ENCODE results near the gene PLPP3.

Gene PLPP3

GRCh38 chr1:56517404-56518130, 61.8 kb downstream of the PLPP3 start:
- DNase-seq: no peak

GRCh38 chr1:56516539-56517252, 62.7 kb downstream of the PLPP3 start:
- DNase-seq: no peak

GRCh38 chr1:56515898-56516538, 63.3 kb downstream of the PLPP3 start:
- DNase-seq: no peak

- DNase-seq: no peak
Measured at GRCh38 chr1:56512724-56513494, 66.5 kb downstream of the PLPP3 start.

- no peak for DNase-seq
Measured at GRCh38 chr1:56511766-56512165, 67.6 kb downstream of the PLPP3 start.

GRCh38 chr1:56511364-56511763, 68.0 kb downstream of the PLPP3 start:
- DNase-seq: no peak

GRCh38 chr1:56510642-56511021, 68.7 kb downstream of the PLPP3 start:
- DNase-seq: no peak

- no peak for DNase-seq
Measured at GRCh38 chr1:56509713-56510641, 69.4 kb downstream of the PLPP3 start.

GRCh38 chr1:56508523-56508983, 70.8 kb downstream of the PLPP3 start:
- DNase-seq: no peak

GRCh38 chr1:56507925-56508522, 71.3 kb downstream of the PLPP3 start:
- DNase-seq: no peak

GRCh38 chr1:56506951-56507491, 72.3 kb downstream of the PLPP3 start:
- no peak for DNase-seq

GRCh38 chr1:56505792-56506743, 73.3 kb downstream of the PLPP3 start:
- DNase-seq: no peak

GRCh38 chr1:56502700-56503245, 76.6 kb downstream of the PLPP3 start:
- DNase-seq: no peak

GRCh38 chr1:56501888-56502287, 77.5 kb downstream of the PLPP3 start:
- no peak for DNase-seq

GRCh38 chr1:56501426-56501825, 77.9 kb downstream of the PLPP3 start:
- no peak for DNase-seq

- no peak for DNase-seq
Measured at GRCh38 chr1:56496821-56497772, 82.3 kb downstream of the PLPP3 start.

- no peak for DNase-seq
Measured at GRCh38 chr1:56496158-56496557, 83.2 kb downstream of the PLPP3 start.

- DNase-seq: no peak
Measured at GRCh38 chr1:56495538-56495937, 83.8 kb downstream of the PLPP3 start.

- no peak for DNase-seq
Measured at GRCh38 chr1:56494306-56494705, 85.1 kb downstream of the PLPP3 start.

Measured in 8988T (cell line).